ENCODE results near the gene CCL2.

DNA sequence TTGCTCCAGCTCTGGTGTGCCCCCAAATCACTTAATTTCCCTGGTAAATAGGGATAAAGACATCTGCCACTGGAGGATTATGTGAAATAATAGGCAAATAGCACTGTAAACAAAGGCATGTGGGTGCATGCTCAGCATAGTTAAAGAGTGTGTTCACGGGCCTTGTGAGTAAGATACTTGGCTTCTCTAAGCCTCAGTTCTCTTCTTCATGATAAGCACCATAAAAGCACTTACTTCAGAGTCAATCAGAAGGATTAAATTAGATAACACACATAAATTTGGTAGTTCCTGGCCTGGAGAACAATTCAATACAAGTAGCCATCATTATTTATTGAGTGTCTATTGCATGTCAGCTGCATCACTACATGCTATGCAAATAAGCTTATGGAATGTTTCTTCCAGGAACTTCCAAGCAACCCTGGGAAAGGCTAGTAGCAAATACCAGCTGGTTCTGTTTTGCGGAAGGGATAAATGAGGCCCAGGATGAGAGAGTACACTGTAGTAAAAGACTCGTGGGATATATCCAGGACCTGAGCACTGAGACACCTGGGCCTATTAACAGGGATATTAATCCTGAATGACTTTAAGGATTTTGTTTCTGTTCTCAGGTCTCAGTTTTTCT, 45.0 kb downstream of the CCL2 start:
- TF ChIP-seq RARB (CRISPR knock-in tag; IDR thresholded peaks at IDR 0.05) (no peak), ZFP30 (CRISPR knock-in tag; IDR thresholded peaks at IDR 0.05) (no peak), BACH2 (CRISPR knock-in tag; IDR thresholded peaks at IDR 0.05; ENCODE audit: borderline replicate concordance) (no peak)
- TF ChIP-seq, protein P1, sequence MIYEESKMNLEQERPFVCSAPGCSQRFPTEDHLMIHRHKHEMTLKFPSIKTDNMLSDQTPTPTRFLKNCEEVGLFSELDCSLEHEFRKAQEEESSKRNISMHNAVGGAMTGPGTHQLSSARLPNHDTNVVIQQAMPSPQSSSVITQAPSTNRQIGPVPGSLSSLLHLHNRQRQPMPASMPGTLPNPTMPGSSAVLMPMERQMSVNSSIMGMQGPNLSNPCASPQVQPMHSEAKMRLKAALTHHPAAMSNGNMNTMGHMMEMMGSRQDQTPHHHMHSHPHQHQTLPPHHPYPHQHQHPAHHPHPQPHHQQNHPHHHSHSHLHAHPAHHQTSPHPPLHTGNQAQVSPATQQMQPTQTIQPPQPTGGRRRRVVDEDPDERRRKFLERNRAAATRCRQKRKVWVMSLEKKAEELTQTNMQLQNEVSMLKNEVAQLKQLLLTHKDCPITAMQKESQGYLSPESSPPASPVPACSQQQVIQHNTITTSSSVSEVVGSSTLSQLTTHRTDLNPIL (CRISPR knock-in tag; IDR thresholded peaks at IDR 0.05; ENCODE audit: low read depth) = no peak
- TF ChIP-seq, protein P2, sequence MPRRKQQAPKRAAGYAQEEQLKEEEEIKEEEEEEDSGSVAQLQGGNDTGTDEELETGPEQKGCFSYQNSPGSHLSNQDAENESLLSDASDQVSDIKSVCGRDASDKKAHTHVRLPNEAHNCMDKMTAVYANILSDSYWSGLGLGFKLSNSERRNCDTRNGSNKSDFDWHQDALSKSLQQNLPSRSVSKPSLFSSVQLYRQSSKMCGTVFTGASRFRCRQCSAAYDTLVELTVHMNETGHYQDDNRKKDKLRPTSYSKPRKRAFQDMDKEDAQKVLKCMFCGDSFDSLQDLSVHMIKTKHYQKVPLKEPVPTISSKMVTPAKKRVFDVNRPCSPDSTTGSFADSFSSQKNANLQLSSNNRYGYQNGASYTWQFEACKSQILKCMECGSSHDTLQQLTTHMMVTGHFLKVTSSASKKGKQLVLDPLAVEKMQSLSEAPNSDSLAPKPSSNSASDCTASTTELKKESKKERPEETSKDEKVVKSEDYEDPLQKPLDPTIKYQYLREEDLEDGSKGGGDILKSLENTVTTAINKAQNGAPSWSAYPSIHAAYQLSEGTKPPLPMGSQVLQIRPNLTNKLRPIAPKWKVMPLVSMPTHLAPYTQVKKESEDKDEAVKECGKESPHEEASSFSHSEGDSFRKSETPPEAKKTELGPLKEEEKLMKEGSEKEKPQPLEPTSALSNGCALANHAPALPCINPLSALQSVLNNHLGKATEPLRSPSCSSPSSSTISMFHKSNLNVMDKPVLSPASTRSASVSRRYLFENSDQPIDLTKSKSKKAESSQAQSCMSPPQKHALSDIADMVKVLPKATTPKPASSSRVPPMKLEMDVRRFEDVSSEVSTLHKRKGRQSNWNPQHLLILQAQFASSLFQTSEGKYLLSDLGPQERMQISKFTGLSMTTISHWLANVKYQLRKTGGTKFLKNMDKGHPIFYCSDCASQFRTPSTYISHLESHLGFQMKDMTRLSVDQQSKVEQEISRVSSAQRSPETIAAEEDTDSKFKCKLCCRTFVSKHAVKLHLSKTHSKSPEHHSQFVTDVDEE (CRISPR knock-in tag; IDR thresholded peaks at IDR 0.05) = no peak

Data from SK-N-SH treated with all-trans-retinoic acid at 6 μM for 48 hours (cell line).